ENCODE measurements around the gene PTPRS.

PTPRS gene

DNA sequence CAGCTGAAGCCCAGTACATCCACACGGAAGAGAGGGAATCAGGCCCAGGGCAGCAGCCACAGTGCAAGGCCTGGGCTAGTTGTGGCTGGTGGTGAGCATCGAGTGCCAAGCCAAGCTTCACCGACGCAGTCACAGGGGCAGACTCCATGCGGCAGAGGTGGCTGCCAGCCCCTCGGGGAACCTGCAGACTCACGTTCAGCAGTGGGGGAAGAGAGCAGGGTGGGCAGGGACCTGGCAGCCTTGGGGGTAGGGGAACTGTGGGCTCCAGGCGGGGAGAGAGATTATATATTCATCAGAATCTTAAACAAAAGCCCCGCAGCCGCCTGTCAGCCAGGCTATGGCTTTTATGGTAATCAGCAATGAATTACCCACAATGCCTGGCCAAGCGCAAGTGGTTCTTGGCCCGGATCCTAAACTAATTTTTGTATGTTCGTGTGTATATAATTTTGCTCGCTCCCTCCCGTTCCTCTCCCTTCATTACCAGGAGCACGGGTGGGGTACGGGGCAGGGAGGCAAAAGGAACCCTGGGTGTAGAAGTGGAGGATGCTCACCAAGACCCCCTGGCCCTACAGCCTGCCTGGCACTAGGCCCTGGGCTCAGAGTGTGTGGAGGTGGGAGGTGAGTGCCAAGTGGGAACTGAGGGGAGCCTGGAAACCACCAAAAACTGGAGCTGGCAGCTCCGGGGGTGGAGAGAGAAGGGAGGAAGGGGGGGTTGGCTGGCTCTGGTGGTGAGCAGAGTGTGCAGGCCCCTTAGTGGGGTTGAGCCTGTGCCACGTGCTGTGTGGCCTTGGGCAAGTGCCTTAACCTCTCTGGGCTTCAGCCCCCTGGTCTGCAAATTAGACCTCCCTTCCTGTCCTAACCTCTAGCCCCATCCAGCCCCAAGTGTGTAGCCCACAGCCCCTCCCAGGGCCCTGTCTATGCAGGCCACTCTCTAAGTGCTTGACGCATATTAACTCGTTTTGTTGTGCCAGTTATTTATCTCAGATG, 31.9 kb downstream of the PTPRS start:
- DNase-seq (ENCODE audit: low read depth), result no peak

- no peak for DNase-seq (ENCODE audit: low read depth)
These were observed 33.0 kb downstream of the PTPRS start for GRCh38 chr19:5307655-5308054.

DNA sequence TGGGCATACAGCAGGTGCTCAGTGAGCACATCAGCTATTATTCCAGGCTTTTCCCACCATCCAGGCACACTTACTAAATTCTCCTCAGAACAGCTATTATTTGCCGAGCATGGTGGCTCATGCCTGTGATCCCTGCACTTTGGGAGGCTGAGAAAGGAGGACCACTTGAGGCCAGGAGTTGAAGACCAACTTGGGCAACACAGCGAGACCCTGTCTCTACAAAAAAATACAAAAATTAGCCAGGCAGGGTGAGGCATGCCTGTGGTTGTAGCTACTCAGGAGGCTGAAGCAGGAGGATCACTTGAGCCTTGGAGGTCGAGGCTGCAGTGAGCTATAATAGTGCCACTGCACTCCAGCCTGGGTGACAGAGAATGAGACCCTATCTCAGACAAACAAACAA, 35.4 kb downstream of the PTPRS start:
- no peak for DNase-seq (ENCODE audit: low read depth)

DNA sequence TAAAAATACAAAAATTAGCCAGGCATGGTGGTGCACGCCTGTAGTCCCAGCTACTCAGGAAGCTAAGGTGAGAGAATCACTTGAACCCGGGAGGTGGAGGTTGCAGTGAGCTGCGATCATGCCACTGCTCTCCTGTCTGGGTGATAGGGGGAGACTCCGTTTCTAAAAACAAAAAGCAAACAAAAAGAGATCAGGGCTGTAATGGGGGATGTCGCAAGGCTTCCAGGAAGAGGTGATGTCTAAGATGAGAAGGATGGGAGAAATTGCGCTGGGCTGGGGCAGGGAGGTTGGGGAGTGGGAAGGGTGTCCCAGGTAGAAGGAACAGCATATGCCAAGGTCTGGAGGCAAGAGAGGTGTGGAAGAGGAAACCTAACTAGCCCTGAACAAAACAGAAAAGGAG, 36.1 kb downstream of the PTPRS start:
- no peak for DNase-seq (ENCODE audit: low read depth)

DNA sequence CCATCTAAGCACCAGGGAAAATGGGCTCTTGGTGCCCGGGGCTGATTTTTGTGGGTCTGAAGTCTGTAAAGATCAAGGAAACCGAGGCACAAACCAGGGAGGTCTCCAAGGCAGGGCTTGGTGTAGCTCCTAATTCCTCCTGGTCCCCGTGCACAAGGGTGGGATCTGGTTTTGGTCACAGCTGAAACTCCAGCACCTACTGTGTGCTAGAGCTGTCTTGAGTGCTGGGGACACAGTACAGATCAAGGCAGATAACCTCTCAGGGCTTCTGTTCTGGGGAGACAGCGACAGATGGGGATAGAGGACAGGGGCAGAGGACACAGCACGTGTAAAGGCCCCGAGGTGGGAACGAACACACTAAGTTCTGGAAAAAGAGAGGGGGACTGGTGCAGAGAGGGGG, 37.4 kb downstream of the PTPRS start:
- DNase-seq (ENCODE audit: low read depth), result no peak

DNA sequence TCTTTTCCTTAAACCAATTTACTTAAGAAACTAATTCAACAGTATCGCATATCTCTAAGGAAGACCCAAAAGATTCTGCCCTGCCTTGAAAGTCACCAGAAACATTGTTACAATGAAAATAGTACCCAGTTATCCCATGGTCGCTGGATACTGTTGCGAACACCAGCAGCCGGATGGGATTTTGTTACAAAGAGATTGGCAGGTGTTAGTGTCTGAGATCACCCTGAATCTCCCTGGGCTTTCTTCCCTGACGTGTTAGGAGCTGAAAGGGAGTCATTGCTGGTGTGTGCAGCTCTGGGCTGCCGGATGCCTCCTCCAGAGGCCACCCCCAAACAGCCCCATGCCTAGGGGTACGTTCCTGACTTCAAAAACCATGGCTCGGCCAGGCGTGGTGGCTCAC, 38.2 kb downstream of the PTPRS start:
- DNase-seq (ENCODE audit: low read depth), result no peak

DNA sequence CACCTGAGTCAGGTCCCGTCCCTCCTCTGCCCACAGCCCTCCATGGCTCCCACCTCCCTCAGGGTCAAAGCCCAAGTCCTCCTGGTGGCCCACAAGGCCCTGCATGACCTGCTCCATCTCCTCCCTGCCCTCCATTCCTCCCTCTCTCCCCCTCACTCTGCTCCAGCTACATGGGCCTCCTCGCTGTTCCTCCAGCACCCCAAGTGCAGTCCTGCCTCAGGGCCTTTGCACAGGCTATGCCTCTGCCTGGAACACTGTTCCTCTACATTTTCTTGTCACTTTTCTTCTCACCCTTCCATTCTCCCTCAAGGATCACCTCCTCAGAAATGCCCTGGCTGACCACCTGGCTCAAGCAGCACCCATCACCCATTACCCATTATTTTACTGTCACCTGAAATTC, 41.5 kb downstream of the PTPRS start:
- DNase-seq (ENCODE audit: low read depth), result no peak

DNA sequence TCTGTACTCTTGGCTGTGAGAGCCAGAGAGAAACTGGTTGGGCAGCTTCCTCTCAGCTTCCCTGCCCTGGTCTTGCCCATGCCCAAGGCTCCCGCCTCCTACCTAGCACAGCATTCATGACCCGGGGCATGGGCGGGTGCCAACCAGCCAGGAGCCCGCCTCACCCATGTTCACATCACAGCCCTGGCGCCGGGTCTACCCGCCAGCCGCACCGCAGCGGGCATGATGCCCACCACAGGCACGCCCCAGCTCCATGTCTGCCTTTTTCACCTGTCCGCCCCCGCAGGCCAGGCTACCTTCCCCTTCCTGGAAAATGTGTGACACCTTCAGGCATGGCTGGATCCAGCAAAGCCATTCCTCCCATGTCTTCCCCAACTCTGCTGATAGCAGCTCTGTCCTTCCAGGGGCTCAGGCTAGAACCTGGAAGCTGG, 42.1 kb downstream of the PTPRS start:
- no peak for DNase-seq (ENCODE audit: low read depth)

DNA sequence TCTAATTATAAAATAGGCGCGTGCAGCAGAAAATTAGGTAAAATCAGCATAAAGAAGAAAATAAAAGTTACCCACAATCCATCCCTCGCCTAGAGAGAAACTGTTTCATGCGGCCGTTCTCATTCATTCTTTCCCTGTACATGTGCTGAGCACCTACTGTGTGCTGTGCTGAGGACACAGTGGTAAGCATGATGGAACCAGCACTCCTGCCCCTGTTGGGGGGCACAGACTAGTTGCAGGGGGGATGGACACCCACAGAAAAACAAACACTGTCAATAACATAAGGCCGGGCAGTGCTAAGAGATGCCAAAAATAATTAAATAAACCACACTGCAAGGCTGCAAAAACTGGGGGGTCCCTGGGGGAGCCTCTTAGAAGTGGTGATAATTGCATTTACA, 43.3 kb downstream of the PTPRS start:
- no peak for DNase-seq (ENCODE audit: low read depth)

DNA sequence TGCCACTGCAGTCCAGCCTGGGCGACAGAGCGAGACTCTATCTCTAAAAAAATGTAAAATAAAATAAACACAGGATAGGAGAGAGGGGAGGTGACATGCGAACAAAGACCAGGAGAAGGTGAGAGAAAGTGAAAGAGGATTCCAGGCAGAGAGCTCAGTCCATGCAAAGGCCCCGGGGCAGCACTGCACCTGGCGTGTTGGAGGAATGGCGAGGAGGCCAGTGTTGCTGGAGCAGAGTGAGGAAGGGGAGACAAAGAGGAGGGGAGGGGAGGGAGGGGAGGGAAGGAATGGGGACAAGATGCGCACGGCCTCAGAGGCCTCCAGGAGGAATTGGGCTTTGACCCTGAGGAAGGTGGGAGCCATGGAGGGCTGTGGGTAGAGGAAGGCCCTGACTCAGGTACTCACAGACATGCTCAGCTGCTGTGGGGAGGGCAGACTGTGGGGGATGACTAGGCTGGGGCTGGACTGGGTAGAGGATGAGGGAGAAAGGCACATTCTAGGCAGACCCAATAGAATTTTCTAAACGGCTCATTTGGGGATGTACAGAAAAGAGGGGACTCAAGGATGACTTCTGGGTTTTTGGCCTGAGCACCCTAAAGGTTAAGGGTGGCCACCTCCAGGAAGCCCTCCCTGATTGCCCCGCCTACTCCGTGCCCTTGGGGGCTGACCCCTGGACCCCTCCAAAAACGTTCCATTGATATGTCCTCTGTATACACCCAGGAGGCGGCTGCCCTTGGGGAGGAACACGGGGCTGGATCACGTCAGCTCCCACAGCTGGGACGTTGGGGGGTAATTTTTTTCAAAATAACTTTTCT, 43.9 kb downstream of the PTPRS start:
- DNase-seq (ENCODE audit: low read depth), result no peak

- DNase-seq (ENCODE audit: low read depth), result no peak
These were observed 44.6 kb downstream of the PTPRS start for GRCh38 chr19:5296021-5296420.

DNA sequence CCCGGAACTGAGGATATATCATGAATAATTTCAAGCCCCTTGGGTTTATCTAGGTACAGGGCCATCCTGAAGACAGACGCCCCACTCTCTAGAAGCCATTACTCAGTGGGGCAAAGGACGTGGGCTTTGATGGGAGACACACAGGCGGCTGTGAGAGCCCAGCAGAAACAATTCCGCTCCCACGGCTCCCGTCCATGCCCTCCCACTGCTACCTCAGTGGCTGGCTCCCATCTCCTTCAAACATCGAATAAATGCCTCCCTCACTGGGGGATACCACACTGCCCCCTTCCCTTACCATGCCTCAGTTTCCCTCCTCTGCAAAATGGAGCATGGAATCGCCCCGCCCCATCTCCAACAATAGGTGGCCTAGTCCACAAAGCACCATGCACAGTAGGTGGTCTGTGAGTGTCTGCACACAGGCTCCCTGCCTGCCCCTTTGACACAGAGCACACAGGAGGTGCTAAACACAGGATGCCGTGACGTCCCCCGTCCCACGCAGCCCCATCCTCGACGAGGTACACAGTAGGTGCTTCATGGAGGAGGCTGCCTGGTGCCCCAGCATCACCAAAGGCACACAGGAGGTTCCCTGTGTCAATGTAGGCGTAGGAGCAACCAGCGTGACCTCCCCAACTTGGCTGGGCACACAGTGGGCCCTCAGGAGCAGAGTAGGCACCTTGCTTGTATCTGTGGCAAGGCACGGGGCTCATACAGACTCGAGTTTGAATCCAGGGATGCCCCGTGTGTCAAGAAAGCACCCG, 46.0 kb downstream of the PTPRS start:
- DNase-seq (ENCODE audit: low read depth), result no peak

- DNase-seq (ENCODE audit: low read depth), result no peak
These were observed 46.8 kb downstream of the PTPRS start for GRCh38 chr19:5293612-5294378.

DNA sequence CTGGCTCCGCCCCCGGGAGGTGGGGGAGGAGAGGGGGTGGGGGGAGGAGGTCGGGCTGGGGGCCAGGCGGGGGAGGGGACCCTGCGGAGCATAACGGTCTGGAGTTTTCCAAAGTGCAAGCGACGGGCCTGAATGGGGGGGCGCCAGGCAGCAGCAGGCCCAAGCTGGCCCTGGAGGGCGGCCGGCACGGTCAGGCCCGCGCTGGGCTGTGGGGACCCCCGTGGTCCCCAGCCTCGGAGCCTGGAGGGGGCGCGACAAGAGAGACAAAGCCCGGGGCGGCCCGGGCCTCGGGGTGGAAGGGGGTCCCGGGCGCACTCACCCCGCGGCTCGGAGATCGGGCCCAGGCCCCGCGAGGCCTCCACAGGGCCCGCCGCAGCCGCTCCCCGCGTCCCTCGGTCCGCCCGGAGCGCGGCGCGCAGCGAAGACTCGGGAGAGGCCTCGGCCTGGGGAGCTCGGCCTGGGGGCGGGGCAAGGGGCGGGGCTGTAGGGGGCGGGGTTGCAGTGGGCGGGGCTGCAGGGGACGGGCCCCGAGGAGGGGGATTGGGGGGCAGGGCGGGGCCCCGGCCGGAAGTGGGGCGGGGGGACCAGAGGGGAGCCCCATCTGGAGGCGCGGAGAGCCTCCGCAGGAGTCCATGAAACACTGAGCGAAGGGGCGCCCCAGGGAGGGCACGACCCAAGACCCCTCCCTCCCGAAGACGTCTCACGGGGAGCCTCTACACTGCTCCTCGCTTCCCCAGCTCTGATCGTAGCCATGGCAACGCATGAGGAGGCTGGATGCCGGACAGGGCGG, 47.6 kb downstream of the PTPRS start:
- DNase-seq (ENCODE audit: low read depth), result peak; percentile 41

DNA sequence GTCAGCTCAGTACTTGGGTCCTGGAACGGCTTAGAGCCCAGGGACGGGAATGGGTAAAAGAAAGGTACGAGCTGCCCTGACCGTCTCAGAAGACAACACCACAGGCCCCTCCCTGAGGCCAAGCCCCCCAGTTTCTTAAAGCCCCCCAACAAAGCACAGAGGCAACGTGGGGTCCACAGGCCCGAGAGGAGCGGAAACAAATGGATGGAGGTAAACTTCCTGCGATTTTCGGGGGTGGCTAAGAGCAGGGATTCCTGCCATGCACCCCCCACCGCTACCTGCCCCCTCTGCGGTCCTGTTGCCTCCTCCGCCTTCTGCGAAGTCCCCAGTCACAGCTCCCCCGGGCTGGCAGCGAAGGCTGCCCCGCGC, 48.2 kb downstream of the PTPRS start:
- DNase-seq (ENCODE audit: low read depth), result no peak

- DNase-seq (ENCODE audit: low read depth), result no peak
These were observed 48.9 kb downstream of the PTPRS start for GRCh38 chr19:5291588-5292193.
